GM21786 (cell line): Measurements from ENCODE around the gene C10orf105.
A peak's percentile ranks its signal among the peaks of the same experiment; 100 is the strongest.

Experiments used
- ATAC-seq: cut with Tn5 transposase; IDR thresholded peaks from one replicate; pipeline ENCODE4 v1.9.1; 2021; ENCODE audit not compliant: unreplicated experiment

Gene C10orf105

DNA sequence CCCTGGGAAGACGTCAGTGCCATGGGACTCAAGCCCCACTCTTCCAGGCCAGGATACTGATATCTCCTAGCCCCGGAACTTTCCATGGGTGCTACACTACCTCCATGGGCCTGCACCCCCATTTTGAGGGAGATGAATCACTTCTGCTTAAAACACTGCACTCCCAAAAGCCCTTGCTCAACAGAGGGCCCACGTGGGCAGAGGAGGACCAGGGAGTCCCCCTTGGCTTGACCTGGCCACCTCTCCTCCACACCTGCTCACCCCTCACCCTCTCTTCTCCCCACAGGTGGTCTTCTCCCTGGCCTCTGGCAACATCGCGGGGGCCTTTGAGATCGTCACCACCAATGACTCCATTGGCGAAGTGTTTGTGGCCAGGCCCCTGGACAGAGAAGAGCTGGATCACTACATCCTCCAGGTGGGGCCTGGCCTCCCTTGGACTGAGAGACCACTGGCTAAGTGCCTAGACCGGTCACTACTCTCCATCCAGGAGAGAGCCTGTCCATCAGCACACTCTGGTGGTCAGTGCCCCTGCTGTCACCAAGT, 19.9 kb upstream of the C10orf105 start:
- ATAC-seq: no peak

DNA sequence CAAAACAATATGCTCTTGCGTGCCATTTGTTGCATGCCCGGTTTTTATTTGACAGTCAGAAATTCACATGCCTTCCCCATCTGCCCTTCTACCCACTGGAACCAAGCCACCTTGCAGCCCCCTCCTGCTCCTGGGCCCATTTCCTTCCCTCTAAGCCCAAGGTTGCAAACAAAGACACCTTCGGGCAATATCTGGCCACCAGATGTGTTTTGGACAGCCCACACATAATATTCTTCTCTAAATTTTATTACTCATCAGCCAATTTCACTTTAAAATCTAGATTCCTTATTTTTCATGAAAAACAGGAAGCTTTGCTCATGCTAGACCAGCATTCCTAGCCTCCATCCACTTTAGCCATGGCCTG, 18.2 kb upstream of the C10orf105 start:
- ATAC-seq: no peak

DNA sequence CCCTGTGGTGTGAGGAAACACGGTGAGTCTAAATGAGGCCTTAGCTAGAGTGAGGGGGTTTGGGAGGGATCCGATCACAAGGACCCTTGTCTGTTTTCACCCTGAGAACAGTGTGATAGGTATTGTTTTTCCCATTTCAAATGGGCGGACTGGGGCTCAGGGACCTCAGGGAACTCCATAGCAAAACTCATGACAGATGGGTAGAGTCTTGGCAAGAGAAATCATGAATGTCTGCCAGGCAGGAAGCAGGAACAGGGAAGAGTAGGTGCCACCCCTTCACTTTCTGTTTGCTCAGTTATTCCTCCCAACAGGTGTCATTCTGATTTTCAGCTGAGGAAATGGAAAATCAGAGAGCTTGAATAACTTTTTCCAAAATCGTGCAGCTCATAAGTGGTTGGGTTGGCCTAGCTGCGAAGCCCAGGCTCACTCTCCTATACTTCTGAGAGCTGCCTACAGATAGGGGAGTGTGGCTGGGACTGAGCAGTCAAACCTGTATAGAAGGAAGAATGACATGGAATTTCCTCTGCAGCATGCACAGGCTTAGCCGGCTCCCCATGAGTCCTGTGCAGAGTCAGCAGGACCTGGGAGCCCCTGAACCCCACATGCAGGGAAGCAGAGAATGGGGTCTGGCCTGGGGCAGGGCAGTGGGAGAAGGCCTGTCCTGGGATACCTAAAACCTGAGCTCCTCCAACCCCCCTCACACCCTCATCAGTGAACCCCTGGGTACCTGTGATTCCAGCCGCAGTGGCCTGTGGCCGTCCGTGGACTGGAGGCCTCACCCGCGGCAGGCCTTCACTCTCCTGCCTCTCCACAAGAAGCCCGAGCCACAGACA, 17.6 kb upstream of the C10orf105 start:
- ATAC-seq: no peak

DNA sequence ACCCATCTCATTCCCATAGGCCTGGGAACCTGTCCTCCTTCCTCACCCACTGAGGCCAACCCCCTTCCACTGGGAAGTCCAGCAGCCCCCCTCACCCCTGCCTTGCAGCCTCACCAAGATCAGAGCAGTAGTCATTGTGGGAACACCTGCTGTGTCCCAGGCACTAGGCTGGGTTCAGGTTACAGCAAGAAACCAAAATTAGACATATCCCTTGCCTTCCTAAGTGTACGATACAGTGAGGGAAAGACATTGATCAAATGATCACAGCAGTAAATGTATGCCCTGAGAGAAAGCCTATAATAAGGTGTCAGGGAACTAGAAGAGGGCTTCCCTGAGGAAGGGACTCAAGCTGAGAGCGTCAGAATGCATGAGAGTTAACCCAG, 17.0 kb upstream of the C10orf105 start:
- ATAC-seq: no peak

DNA sequence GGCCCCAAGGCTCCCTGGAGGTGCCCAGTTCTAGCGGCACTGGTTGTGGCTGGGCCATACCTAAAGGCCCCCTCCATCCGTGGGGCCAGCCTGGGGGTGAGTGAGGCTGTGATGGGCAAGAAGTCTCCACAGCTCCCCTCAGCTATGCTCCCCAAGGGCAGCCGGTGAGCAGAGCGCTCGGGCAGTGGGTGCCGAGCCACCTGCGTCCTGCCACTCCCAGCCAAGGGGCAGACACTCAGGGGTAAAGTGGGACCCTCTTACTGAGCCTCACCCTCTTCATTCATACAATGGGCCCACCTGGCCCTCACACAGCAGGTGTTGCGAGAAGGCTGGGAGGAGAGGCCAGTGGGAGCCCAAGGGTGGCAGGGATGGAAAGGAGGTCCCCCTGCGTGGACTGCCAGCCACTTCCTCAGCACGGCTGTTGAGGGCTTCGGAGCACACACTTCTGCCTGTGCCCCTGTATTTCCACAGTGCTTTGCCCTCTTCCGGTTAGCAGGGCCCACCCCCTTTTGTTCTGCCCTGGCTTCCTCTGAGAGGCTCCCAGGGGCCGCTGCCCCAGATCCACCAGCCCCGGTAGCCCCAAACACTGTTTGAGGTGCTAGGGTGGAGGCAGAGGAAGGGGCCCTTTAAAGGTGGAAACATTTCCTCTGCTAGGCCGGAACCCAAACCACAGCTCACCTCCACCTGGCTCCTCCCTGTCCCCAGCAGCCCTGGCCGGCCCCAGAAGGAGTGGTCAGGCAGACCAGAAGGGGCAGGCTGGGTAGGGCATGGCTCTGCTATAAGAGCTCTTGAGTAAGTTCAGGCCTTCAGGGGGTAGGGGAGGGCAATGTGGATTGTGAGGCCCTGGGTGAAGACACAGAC, 16.4 kb upstream of the C10orf105 start:
- no peak for ATAC-seq

DNA sequence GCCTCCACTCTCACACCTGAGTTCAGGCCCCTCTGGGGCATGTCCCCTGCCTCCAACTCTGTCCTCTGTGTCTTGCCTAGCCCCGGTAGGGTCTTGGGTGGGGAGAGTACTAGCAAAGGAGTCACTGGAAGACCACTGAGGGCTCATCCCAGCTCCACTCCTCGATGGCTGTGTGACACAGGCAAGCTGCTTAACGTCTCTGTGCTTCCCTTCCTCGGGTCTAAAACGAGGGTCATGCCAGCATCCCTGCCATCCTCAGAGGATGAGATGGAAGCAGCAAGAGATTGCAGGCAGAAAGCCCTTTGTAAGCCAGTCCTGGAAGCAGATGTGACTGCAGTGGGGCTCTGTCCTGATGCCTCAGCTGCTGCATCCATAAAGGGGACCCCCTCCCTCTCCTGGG, 15.2 kb upstream of the C10orf105 start:
- no peak for ATAC-seq

DNA sequence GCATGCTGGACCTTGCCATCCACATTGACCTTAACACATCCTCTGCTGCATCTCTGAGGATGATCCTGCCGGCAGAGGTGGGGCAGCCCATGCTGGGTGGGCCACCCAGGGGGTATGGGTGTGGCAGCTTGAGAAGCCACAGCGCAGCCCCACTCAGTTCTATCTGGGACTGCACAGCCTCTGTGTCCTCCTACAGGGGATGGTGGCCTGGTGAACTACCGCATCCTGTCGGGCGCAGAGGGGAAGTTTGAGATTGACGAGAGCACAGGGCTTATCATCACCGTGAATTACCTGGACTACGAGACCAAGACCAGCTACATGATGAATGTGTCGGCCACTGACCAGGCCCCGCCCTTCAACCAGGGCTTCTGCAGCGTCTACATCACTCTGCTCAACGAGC, 12.2 kb upstream of the C10orf105 start:
- no peak for ATAC-seq

DNA sequence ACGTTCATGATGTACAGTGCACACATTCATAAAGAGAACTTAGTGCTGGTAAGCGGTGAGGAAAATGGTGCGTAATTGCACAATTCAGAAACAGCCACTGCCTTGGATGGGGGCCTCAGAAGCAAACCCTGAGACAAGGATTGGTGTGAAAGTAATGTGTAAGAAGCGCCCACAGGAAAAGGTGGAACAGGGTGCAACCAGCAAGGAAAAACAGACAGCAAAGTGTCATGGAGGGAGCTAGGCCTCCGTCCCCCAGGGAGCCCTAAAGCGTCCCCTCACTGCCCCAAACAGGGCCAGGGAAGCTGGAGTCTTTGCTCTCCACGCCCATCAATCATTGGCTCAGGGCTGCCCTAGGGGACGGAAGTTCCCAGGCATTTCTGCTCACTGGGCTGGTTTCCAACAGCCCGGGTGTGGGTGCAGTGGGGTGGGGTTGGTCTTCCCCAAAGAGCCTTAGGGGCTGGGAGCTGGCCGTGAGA, 9.6 kb upstream of the C10orf105 start:
- ATAC-seq: no peak

DNA sequence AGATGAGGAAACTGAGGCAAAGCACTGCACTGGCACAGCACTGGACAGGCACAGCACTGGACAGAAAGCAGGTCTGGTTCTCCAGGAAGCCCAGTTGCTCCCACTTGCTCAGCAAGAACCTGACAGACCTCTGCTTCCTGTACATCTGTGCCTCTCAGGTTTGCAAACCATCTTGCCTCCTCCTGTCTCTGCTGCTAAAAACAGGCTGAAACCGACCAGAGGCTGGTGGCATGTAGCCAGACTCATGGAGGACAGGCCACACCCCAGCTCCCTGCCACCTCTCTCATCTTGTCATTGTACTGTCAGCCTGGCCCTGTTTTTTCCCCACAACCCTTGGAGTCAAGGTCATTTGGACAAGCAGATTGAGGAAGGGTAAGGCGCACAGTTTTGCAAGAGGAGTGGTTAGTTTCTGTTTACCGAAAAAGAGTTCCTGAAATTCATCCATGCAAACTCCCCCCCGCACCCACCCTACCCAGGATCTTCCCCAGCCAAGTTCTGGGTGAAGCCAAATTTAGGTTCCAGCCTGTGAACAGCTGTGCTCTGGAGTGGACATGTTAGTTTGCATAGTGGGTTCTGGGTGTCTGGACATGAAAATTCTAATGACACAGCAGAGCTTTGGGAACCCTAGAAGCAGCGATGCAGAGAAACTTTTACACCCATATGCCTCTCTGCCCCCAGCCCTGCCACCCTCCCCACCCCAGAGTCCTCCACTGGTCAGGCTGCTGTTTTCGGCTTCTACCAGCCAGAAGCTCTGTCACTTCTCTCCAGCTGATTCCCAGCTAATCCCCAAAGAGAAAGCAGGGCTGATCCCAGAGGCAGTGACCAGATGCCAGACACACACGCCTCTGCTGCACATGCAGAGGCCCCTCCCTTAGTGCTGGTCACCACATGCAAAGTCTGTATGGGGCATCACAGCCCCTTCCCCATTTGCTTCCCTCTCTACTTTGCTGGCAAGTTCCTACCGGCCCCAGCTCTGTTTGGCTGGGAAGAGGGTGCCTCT, 8.5 kb upstream of the C10orf105 start:
- ATAC-seq: peak; percentile 63

DNA sequence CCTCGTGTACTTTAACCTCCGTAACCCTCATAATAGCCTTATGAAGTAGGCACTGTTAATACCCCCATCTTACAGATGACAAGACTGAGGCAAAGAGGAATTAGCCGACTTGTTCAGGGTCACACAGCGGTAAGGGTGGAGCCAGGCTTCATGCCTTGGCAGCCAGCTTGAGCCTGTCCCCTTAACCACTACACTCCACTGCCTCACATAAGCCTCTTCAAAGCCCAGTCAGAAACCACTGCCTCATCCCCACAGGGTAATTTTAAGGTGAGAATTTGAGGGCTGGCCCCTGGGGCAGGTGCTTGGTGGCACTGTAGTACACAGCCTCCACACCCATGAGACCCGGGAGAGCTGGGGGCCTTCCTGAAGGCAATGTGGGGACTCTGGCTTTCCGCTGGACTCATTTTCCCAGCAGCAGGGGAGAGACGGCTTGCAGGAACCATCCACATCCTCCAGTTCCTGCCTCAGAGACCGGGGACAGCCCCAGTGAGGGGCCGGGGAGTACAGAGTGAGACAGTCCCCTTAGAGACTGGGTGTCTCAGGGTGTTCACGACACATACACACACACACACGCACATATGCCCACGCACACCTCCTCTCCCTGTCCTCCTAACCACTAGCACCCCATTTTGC, 7.6 kb upstream of the C10orf105 start:
- ATAC-seq: peak; percentile 41

DNA sequence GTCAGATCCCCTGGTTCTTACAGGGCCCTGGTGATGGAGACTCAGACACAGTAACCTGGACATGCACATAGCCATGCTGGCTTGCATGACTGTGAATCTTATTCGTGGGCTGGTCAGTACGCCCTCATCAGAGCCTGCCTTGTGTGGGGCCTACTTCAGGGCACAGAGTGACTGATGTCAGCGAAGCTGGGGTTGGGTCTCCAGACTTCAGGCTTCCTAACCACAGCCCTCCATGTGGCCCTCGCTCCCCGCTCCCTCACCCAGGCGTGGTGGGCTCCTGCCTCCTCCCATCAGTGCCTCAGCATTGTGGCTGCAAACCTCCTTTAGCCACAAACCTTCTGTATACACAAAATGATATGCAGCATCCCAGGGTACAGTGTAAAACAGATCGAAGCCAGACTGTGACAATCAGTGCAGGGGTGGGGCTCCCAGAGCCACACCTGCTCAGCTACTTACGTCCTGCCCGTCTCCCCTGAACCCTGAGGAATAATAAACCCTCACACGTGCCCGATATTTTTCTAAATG, 7.1 kb upstream of the C10orf105 start:
- ATAC-seq: no peak

DNA sequence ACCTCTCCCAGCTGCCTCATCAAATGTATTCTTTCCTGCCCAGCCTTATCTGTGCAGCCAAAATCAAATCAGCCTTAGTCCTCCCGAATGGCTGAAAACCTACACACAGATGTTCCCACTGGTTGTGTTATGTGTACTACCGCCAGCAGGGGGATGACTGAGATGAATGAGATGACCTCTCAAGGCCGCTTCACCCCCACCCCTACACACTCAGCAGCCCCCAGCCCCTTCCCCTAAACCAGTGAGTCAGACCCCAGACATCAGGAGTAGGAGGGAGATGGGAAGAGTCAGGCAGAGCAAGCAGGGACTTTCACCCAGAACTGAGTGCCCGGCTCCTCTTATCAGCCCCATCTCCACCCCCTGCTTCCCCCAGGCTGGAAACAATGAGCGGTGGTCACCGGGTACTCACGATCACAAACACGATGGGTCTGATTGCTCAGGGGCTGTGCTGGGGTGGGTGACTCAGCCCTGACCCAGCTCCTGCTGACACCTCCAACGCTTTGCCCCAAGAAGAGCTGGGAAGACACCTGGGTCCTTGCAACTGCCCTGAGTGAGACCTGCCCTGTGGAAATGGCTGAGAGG, 6.5 kb upstream of the C10orf105 start:
- ATAC-seq: no peak

DNA sequence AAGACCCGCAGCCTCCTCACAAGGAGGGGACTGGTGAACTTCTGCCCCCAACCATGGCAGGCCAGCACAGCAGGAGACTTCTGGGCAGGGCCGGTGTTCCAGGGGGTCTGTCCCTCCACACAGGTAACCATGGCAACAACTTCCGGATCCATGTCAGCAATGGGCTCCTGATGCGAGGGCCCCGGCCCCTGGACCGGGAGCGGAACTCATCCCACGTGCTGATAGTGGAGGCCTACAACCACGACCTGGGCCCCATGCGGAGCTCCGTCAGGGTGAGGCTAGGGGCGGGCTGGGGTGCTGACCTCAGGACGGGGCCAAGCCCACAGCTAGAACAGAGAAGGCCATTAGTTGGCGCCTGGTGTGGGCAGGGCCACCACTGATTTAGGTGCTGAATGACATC, 5.7 kb upstream of the C10orf105 start:
- ATAC-seq: no peak

DNA sequence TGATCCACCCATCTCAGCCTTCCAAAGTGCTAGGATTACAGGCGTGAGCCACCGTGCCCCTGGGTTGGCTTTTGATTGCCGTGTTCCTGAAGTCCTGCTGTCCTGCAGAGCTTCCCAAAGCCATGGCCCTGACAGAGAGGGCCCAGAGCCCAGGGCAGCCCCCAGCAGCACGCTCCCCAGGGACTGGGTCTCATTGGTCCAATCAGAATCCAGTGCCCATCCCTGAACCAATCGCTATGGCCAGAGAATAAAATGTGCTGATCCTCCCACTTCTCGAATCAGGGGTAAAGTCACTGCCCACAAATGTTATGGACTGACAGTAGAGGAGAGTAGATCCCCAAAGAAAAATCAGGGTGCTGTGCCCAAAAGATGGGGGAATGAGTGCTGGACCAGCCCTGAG, 5.0 kb upstream of the C10orf105 start:
- ATAC-seq: no peak

DNA sequence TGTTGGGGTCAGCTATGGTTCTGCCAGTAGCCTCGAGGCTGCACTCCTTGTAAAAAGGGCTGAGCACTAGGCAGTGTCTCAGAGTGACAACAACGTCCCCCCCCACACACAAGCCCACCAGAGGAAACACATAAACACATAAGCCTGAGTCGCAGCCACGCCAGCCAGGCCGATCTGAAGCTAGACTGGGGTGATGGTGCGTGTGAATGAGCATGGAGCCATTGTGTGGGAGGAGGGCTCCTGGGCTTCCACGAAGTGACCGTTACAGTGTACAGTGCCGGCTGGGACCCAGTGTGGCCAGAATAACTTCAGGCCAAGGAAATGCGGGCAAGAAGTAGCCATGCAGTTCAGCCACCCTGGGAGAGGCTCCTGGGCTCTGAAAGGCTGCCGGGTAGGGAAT, 3.7 kb upstream of the C10orf105 start:
- ATAC-seq: no peak

DNA sequence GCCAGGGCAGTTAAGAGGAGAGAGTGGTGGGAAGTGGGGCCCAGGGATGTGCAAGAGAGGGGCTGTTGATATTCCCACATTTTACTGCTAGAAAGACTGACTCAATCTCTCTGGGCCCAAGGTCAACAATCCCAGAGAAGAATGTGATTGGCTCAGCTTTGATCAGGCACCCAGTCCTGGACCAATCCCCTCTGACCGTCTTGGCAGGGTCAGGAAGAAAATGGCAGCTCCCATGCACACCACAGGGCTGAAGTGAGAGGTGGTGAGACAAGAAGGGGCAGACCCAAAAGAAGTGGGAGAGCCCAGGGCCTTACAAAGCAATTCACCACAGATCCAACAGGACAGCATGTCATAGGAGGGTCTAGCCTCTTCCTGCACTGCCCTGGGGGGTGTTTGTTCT, 3.3 kb upstream of the C10orf105 start:
- ATAC-seq: no peak

DNA sequence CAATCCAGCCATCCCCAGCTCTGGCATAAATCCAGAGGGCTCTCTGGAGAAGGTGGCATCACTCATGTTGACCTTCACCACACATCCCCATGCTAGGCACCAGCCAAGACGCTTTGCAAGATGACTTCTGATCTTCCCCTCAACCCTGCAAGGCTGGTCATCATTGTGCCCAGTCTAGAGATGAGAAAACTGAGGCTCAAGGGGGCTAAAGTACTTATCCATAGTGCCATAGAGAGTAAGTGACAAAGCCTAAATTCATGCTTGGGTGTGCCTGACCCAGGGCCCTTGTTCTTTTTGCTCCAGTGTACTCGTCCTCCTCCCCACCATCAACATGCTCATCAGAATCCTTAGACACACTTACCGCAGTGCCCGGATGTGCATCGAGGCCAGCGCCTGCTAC, 1.7 kb upstream of the C10orf105 start:
- ATAC-seq: no peak

DNA sequence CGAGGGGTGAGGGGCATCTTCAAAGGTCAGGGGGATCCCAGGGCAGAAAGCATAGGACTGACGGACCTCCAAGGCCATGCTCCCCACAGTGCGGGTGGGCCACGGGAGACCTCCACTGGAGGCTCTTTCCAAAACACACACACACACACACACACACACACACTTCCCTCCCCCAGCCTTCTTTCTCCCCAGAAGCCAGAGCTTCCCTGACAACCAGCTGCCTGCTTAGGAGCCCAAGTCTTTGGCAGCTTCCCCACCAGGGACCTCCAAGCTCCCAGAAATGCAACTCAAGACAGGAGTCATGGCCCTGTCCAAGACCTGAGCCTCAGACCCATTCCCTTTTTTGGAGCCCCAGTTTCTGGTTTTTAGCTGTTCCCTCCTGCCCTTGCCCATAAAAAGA, 710 bp upstream of the C10orf105 start:
- ATAC-seq: no peak

DNA sequence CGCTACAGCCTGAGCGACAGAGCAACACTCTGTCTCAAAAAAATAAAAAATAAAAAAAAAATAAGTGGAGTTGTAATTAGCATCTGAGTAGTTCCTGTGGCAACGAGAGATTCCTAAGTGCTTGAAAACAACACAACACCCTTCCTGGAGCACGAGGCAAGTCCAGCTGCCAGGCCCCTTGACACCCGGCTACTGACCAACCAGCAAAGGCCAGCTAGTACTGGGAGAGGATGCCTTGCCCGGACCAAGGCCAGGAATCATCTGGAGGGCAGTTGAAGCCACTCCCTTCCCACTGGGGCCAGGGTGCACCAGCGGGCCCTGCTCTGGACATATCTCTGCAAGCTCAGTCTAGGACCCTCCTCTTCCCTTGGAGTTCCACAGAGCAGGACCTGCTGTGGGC, 536 bp downstream of the C10orf105 start:
- ATAC-seq: no peak
